Measurements from ENCODE around the gene CREB1.
"Not testable (repeated sequence)": the region's sequence is repeated elsewhere in the genome, so short reads cannot be mapped to it uniquely, and the experiment has no call there.

CREB1 gene

GRCh38 chr2:207529330-207530159 lies at the start of gene CREB1:
Gene CREB1 (plus strand): TSS chr2:207529962. CDS start chr2:207555636, 25,674 bp downstream.
- DNase-seq = peak; percentile 99 to 100 (median 100)

DNA sequence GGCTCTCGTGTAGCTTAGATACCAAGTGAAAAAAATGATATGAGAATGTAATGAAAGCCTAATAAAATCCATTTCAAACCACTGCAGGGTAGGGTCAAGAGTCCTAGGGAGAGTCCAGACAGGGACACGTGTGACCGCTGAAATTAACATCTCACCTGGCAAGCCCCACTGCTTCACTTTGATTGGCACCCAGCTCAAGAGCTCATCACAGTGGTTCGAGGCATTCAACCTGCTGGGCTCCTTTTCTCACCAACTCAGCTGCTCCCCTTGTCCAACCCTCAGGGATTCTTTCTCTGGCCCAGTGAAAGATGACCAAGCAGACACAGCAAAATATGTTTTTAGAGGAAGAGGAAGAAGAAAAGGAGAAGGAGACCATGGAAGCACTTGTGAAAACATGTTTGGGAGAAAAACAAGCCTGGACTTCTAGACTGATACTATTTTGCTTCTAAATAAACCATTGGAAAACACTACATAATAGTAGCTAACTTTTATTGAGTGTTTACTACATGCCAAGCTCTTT lies 49.2 kb upstream of the CREB1 start:
- DNase-seq = no peak

DNA sequence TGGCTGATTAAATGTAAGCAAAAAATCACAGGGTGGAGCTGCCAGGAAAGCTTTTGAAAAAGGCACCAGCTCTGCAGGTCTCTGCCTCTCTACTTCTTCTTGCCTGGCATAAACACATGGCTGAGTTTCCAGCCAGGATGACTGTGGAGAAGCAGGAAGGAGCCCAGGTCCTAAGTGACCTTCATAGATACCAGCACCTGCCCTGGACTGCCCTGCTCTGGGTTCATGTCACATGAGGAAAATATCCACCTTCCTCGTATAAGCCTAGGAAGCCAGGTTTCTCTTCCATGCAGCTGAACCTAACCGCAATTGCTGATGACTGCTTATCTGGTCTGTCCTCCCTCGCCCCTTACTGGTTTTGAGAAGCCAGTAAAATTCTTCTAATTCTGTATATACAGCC lies 47.8 kb upstream of the CREB1 start:
- no peak for DNase-seq

- no peak for DNase-seq
Measured at GRCh38 chr2:207482630-207483029, 47.1 kb upstream of the CREB1 start.

DNA sequence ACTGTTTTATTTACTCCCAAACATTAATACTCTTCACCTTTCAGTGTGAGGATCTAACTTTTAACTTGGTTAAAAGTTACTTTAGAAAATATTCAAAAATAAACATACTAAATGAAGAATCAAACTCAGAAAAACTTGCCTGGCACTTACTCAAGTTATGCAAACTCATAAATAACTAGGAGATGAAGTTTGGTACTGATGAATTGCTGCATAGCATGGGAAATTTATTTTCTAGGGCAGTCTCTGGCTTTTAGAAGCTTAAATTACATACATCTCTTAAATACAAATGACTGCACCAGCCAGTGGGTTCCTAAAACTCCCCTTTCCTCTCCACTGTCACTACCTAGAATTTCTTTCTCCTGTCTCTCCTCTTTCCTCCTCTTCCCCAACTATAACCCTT lies 46.7 kb upstream of the CREB1 start:
- no peak for DNase-seq

DNA sequence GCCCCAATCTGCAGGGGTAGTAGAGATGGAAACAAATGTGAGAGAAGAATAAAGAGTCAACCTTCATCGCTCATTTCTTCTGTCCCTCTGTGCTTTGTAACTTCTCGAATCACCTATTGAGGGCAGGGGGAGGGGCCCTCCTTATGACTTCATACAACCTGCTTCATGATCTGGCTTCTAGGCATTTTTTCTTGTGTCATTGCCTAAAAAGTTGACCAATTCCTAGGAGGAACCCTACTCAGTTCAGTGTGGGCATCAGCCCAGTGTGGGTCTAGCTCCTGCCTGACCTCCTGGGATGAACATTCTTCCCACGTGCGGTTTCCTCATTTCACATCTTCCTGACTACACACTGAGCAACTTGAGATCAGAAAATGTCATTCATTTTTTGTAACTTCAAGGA lies 46.3 kb upstream of the CREB1 start:
- DNase-seq = no peak

DNA sequence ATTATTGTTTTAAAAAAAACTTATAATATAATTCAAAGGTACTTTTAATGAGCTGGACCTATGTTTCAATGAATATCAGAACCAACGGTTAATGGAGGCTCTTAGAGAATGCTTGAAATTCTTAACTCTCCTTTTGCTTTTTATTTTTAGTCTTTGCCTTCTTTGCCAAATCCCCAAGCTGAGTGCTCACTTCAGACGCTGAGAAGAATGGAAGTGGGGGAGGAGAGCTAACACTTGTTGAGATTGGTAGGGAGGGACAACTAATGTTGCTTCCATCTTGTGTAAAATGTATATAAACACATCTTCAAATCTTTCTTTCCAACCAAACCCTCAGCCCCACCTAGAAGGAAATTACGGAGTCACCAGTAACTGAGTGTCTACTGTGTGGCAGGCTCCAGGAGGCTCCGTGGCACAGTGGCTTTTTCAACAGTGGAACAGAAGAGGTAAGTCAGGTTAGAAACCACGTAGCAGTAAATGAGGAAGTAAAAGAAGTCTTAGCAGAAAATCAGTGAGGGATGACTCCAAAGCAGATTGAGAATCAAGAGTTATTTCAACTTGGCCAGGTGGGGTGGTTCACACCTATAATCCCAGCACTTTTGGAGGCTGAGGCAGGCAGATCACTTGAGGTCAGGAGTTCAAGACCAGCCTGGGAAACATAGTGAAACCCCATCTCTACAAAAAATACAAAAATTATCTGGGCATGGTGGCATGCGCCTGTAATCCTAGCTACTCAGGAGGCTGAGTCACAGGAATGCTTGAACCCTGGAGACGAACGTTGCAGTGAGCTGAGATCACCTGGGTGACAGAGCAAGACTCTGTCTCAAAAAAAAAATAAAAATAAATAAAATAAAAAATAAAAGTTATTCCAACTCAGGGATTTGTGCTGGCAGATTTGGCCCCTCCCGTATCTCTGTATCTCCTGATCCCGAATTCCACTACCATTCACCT lies 45.0 kb upstream of the CREB1 start:
- DNase-seq = no peak

DNA sequence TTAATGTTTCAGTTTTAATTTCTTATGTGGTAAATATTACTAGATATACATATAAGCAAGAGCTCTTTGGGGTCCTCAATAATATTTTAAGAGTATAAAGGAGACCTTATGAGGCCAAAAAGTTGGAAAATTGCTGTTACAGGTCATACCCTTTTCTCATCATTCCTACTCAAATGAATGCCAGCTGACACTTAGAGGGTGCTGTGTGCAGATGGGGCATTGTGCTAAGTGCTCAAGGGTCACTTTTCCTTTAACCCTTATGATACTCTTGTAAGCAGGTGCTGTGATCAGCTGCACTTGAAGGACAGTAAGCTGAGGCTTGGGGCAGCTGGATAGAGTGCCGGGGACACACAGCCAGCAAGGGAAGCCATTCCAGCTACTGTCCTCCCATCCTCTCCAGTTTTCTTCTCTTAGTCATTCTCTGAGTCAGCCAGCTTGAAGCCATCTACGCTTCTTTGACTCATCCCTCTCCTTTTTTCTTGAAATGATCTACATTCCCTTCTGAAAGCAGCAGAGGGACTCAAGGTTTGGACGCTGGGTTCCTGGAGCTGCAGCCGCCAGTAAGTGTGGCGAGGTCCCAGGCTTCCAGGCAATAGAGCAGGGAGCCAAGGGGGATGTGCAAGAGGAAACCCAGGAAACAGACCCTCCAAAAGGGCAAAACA lies 42.0 kb upstream of the CREB1 start:
- DNase-seq = no peak

- no peak for DNase-seq
Measured at GRCh38 chr2:207489251-207489650, 40.5 kb upstream of the CREB1 start.

DNA sequence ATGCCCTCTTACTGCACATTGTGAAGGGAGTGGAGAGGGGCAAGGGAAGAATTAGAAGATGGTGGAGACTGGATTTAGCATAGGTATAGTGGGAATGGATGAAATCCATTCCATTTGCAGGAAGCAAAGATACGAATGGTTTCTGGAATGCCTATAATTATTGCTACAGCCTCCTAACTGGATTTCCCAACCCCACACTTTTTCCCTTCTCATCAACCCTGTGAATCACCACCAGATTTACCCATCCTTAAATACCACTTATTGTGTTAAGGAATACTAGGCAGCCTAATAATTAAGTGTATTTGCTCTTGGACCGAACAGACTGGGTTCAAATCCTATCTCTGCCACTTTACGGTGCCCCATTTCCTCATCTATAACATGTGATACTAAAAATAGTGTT lies 39.3 kb upstream of the CREB1 start:
- DNase-seq = no peak

DNA sequence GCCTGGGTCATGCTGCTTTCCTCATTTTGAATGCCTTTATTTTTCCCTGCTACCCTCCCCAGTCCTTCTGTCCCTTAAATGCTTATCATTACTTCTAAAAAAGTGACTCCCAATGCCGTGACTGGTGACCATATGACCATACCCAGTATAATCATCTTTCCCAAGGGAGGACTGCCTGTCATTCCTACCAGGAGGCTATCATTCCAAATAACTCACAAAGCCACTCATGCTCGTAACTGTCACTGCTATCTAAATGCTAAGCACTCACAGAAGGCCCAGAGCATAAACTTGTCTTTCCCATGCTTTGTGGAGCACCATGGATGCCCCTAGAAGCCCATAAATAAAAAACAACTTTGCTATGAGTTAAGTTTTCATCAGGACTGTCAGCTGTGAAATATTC lies 38.7 kb upstream of the CREB1 start:
- no peak for DNase-seq

DNA sequence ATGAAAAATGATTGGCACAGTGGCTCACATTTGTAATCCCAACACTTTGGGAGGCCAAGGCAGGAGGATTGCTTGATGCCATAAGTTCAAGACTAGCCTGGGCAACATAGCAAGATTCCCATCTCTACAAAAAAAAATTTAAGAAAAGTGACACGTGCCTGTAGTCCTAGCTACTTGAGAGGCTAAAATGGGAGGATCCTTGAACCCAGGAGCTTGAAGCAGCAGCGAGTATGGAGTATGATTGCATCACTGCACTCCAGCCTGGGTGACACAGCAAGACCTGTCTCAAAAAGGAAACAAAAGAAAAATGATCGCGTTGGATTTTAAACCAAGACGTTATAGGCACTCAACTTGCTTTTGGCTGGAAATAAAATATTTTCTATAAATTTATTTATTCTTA lies 37.8 kb upstream of the CREB1 start:
- no peak for DNase-seq

DNA sequence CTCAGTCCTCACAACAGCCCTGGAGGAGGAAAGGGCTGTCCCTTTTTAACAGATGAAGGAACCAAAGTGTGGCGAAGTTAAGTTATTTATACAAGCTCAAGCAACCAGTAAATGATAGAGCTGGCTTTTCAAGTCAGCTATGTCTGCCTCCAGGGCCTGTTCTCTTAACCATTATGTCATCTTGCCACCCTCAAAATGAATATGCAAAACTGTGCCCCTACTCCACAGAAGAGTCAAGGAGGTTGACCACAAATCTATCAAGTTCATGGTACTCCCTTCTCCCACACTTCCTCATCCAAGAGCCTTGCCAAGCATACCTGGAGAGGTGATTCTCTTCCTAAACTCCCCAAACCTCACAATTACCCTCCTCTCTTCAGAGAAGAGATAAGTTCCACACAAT lies 37.3 kb upstream of the CREB1 start:
- DNase-seq = no peak

DNA sequence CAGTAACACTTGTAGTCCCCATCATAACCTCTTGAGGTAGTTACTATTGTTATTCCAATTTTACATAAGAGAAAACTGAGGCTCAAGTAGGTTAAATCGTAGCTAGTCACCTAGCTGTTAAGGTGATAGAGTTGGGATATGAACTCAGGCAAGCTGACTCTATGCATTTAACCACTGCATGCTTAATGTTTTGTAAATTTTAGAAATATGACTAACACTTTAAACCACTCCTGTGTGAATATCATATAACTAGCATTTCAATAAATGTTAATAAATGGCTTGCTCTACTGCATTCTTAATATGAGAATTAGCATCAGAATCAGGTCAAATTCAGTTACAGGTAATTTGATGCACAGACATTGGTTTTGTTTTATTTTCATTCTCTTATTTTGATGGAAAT lies 35.6 kb upstream of the CREB1 start:
- no peak for DNase-seq

- DNase-seq = not testable (repeated sequence)
Measured at GRCh38 chr2:207496936-207497335, 32.8 kb upstream of the CREB1 start.

- DNase-seq = no peak
Measured at GRCh38 chr2:207497596-207497995, 32.2 kb upstream of the CREB1 start.

- DNase-seq = no peak
Measured at GRCh38 chr2:207498427-207498826, 31.3 kb upstream of the CREB1 start.

GRCh38 chr2:207499114-207499513 lies 30.6 kb upstream of the CREB1 start:
- DNase-seq = no peak

GRCh38 chr2:207501802-207502576 lies 27.8 kb upstream of the CREB1 start:
- DNase-seq = no peak

- DNase-seq = no peak
Measured at GRCh38 chr2:207502577-207503198, 27.1 kb upstream of the CREB1 start.

GRCh38 chr2:207503234-207503633 lies 26.5 kb upstream of the CREB1 start:
- DNase-seq = no peak

All from stimulated activated naive CD4-positive, alpha-beta T cell (primary cell).